Stimulated activated CD4-positive, alpha-beta T cell treated with anti-CD3 and anti-CD28 coated beads, Interleukin-2, amount 100 ng/mL, for 48 hours (primary cell): ENCODE data around the gene CLCN5.

ENCODE experiments used
- DNase-seq, 2 donors: peaks; one replicate each; pipeline ENCODE4 v3.0.0-alpha.2; 2020

CLCN5 gene

DNA sequence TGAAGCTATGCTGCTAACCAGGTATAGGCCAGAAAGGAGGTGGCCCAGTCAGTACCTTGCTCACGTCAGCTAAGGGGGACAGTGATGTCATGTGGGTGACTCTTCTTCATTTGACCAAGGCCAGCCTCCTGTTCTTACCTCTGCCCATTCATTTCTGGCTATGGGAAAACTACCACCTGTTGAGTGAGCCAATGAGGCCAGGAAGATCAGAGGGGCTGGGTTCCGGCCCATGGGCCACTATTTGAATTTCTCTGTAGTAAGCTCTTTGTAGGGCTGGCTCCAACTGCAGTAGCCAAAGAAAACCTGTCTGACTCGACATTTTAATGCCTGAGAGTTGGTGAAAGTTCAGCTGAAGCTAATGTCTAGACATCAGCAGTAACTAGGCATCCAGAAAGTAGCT lies 175.8 kb downstream of the CLCN5 start:
- no peak for DNase-seq

- DNase-seq, result no peak
Observed at GRCh38 chrX:50098749-50099148, 176.4 kb downstream of the CLCN5 start.

DNA sequence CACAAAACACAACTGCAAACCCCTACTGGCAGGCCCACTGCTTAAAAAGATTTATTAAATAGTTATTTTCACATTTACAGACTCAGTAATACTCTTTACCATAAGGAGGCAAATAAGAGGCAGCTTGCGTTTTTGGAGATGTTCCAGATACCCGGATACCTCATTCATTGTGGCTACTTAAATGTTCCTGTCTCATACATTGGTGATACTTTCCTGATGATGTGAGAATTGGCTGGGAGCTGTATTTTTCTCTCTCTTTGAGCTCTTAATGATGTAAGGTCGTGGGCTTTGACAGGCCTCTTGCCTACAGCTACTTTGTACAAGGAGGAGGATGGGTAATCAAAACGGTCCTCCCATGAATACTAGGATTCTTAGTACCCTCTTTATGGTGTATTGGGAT lies 176.9 kb downstream of the CLCN5 start:
- DNase-seq, result no peak

GRCh38 chrX:50100188-50100587 lies 177.8 kb downstream of the CLCN5 start:
- no peak for DNase-seq

GRCh38 chrX:50103176-50103575 lies 180.8 kb downstream of the CLCN5 start:
- no peak for DNase-seq

GRCh38 chrX:50103866-50104566 lies 181.6 kb downstream of the CLCN5 start:
- DNase-seq, result no peak

DNA sequence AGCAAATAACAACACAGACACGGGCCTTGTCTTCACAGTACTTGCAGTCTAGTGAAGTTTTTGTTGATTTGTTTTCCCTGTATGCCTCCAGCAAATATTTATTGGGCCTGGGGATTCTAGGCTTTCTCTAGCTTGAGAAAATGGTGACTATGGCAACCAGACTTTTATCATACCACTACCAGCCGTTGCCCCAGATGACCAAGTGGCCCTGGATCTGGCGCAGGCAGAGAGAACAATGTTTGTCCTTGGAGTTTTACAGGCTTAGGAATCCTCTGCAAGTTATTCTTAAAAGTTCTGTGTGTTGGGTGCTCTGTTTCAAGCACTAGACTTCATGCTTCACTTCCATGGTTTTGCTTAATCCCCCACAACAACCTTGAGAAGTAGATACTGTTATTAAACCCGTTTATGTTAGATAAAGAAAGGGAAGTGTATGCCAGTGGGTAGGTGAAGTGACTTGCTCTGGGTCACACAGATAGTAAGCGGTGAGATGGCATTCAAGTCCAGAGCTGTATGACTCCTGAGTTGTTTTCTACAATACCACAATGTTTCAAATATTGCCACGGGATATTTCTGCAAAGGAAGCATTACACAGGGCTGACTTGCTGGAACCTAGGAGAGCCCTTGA lies 183.8 kb downstream of the CLCN5 start:
- DNase-seq, result no peak

GRCh38 chrX:50107470-50107869 lies 185.1 kb downstream of the CLCN5 start:
- DNase-seq, result no peak

DNA sequence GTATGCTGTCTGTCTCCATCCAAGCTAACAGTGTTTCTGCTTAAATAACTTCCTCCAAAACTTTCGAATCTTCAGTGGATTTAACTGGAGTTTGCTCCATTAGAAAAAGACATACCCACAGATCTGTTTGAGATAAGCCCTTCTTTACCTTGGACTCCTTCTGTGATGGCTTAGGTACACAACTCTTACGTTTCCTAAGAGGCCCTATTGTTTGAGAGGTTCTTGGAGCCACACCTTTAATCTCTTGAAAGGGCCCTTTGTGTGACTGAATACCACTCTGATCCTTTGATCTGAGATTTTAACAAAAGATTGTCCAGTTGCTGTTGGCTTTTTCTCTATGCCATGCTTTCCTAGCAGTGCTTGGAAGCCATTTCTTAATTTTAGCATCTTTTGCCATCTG lies 185.9 kb downstream of the CLCN5 start:
- DNase-seq, result no peak

- DNase-seq, result no peak
Observed at GRCh38 chrX:50111742-50112141, 189.3 kb downstream of the CLCN5 start.

- DNase-seq, result no peak
Observed at GRCh38 chrX:50114113-50114512, 191.7 kb downstream of the CLCN5 start.

DNA sequence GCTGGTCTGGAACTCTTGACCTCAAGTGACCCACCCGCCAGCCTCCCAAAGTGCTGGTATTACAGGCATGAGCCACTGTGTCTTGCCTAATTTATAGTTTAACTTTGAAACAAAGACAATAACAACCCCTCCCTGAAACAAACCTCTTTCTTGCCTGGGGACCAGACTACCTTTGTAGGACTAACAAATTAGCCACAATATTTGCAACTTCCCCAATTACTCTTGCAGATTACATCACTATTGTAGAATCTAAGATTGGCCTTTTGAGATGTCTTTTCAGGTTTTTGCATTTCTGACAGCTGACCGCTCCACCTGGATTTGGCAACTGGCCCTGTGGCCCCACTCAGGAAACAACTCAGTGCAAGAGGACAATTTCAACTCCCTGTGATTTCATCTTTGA lies 193.6 kb downstream of the CLCN5 start:
- DNase-seq, result no peak

GRCh38 chrX:50117476-50117875 lies 195.1 kb downstream of the CLCN5 start:
- DNase-seq, result no peak

- DNase-seq, result no peak
Observed at GRCh38 chrX:50125480-50125879, 203.1 kb downstream of the CLCN5 start.

DNA sequence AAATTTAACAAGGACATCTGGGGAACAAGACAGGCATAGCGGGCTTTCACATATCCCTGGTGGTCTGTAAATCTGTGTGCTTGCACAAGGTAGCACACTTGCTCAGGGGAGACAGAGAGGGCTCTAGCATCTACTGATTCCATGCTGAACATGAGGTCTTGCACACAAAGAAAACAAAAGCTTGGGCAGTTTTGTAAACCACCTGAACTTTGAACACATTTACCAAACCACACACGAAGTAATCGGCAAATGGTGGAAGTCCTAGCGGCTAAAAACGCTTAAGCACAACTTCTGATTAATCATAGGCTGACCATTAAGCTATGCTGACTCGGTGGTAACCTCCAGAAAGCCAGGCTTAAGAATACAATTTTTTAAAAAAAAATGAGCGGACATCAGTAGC lies 225.6 kb downstream of the CLCN5 start:
- no peak for DNase-seq
